Choroid plexus epithelial cell (primary cell): ENCODE results near the gene TNNC1.

ENCODE experiments used
- DNase-seq: peaks from one replicate; pipeline ENCODE4 v3.0.0-alpha.2; 2010; ENCODE audit warnings: low read depth
- H3K4me3 ChIP-seq: 2 replicates; pipeline ENCODE4 v1.5.1; 2011; ENCODE audit warnings: low read depth, mild to moderate bottlenecking, control low read depth, low read length, moderate library complexity
- CTCF ChIP-seq: conservative IDR thresholded peaks from 2 replicates; pipeline ENCODE4 v1.5.1; 2011; ENCODE audit warnings: low read depth, mild to moderate bottlenecking, control low read depth, inconsistent platforms, low read length, moderate library complexity

TNNC1 gene

GRCh38 chr3:52483081-52483480, 29.2 kb upstream of the TNNC1 start:
- DNase-seq, result no peak
- no peak overlapping the region for H3K4me3 ChIP-seq
- TF ChIP-seq CTCF, result no peak

GRCh38 chr3:52481819-52482521, 28.1 kb upstream of the TNNC1 start:
- peak; percentile 45 for DNase-seq
- TF ChIP-seq CTCF, result peak; percentile 65
- H3K4me3 ChIP-seq, result no peak overlapping the region

GRCh38 chr3:52480768-52481715, 27.2 kb upstream of the TNNC1 start:
- no peak for TF ChIP-seq CTCF
- H3K4me3 ChIP-seq, result no peak overlapping the region
- DNase-seq, result no peak

GRCh38 chr3:52479877-52480575, 26.2 kb upstream of the TNNC1 start:
- TF ChIP-seq CTCF, result no peak
- no peak for DNase-seq
- no peak overlapping the region for H3K4me3 ChIP-seq

GRCh38 chr3:52479037-52479876, 25.4 kb upstream of the TNNC1 start:
- DNase-seq, result no peak
- H3K4me3 ChIP-seq, result no peak overlapping the region

More at GRCh38 chr3:52479037-52479876, 25.4 kb upstream of the TNNC1 start:
- no peak for TF ChIP-seq CTCF
